Kidney epithelial cell (primary cell): ENCODE results near the gene COX19. TPM values are rescaled to one million over a fixed set of nuclear protein-coding genes. Genes with fewer than 3 reads are reported as not detected.

Experiments
- DNase-seq: peaks from one replicate; pipeline ENCODE4 v3.0.0-alpha.2; 2010; ENCODE audit warnings: low read depth
- H3K27me3 ChIP-seq: 2 replicates; pipeline ENCODE4 v1.6.0; 2011; ENCODE audit warnings: low read length; ENCODE audit not compliant: control insufficient read depth, insufficient read depth
- H3K36me3 ChIP-seq: 2 replicates; pipeline ENCODE4 v1.5.1; 2011; ENCODE audit warnings: low read length; ENCODE audit not compliant: control insufficient read depth, insufficient read depth
- H3K4me3 ChIP-seq: 2 replicates; pipeline ENCODE4 v1.5.1; 2011; ENCODE audit warnings: low read depth, mild to moderate bottlenecking, control low read depth, low read length
- total RNA-seq: library from RNA; depleted of rRNA; stranded (reverse); fragments of >200 nt; gene quantifications from 2 replicates; pipeline ENCODE4 v1.2.3, GENCODE V29; 2015
- TF ChIP-seq, protein P1 (sequence below): IDR thresholded peaks from 2 replicates; pipeline ENCODE4 v1.5.1; 2011; ENCODE audit warnings: mild to moderate bottlenecking, moderate library complexity, low read length, control low read depth, inconsistent platforms; ENCODE audit not compliant: insufficient read depth, poor library complexity, severe bottlenecking

The COX19 gene
- total RNA-seq, 1 donor from 2014 or later, result 15.5 TPM

DNA sequence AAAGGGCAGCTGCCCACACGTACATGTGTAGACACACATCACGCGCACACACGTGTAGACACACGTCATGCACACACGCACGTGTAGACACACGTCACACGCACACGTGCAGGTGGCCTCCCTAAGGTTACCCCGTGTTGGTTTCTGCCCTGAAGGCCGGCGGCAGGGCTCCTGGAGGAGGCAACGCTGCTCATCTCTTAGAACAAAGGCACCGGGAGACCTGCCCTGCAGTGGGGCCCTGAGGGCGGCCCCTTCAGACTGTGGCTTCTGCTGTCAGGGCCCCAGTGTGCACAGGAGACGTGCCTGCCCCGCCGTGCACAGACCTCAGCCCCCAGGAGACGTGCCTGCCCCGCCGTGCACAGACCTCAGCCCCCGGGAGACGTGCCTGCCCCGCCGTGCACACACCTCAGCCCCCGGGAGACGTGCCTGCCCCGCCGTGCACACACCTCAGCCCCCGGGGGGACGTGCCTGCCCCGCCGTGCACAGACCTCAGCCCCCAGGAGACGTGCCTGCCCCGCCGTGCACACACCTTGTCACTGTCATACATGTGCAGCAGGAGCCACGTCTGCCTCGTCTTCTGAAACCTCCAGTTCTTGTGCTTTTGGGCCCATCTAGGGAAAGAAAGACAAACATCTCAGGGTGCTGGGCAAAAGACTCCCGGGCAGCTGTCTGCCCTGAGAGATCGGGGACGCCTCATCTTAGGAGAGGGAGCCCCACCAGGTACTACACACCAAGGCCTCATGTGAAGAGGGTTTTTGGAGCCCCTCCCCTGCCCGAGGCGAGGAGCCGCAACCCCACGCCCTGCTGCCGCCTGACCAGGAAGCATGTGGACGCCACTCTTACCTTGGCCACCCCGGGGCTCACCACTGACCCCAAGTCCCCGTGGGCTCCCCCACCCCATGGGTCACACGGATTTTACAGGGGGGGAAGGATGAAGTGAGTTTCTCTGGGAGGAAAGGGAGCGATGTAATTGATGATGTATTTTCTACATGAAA is 24.9 kb upstream of the COX19 start:
- peaks cover 2% of the 10 kb centered on the region for H3K36me3 ChIP-seq

DNA sequence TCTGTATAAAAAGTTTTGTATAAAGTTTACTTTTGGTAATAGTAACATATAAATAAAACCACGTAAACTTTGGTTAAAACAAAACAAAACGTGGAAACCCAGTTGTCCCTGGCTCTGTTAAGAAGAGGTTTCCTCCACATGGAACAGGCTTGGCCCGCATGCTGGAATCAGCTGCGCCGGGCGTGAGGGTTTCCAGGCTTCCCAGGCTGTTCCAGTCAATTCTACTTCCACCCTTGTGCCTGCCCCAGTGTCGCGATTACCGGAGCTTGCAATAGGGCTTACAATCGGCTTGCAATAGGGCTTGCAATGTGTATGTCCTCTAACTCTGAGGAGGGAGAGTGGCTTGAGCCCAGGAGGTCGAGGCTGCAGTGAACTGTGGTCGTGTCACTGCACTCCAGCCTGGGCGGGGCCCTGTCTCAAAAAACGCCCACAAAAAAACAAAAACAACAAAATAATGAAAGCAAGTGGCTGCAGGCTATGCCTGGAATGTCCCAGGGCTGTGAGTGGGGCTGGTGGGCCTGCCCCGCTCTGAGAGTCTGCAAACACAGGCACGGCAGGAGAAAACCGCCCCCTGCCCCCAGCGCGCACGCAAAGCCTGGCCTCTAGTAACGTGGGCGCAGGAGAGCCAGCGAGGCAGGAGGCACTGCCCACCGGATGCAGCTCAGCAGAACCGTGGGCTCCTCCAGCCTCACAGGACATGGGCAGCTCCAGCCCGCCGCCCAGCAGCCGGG is 24.0 kb upstream of the COX19 start:
- TF ChIP-seq, protein P1, sequence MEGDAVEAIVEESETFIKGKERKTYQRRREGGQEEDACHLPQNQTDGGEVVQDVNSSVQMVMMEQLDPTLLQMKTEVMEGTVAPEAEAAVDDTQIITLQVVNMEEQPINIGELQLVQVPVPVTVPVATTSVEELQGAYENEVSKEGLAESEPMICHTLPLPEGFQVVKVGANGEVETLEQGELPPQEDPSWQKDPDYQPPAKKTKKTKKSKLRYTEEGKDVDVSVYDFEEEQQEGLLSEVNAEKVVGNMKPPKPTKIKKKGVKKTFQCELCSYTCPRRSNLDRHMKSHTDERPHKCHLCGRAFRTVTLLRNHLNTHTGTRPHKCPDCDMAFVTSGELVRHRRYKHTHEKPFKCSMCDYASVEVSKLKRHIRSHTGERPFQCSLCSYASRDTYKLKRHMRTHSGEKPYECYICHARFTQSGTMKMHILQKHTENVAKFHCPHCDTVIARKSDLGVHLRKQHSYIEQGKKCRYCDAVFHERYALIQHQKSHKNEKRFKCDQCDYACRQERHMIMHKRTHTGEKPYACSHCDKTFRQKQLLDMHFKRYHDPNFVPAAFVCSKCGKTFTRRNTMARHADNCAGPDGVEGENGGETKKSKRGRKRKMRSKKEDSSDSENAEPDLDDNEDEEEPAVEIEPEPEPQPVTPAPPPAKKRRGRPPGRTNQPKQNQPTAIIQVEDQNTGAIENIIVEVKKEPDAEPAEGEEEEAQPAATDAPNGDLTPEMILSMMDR, result no peak
- no peak overlapping the region for H3K4me3 ChIP-seq
- H3K36me3 ChIP-seq, result peaks cover 2% of the 10 kb centered on the region
- H3K27me3 ChIP-seq, result no peaks in the 10 kb centered on the region
- DNase-seq, result no peak

More for the DNA sequence above, 24.9 kb upstream of the COX19 start:
- no peaks in the 10 kb centered on the region for H3K27me3 ChIP-seq
- no peak for DNase-seq
- TF ChIP-seq, protein P1, result no peak
- H3K4me3 ChIP-seq, result no peak overlapping the region

DNA sequence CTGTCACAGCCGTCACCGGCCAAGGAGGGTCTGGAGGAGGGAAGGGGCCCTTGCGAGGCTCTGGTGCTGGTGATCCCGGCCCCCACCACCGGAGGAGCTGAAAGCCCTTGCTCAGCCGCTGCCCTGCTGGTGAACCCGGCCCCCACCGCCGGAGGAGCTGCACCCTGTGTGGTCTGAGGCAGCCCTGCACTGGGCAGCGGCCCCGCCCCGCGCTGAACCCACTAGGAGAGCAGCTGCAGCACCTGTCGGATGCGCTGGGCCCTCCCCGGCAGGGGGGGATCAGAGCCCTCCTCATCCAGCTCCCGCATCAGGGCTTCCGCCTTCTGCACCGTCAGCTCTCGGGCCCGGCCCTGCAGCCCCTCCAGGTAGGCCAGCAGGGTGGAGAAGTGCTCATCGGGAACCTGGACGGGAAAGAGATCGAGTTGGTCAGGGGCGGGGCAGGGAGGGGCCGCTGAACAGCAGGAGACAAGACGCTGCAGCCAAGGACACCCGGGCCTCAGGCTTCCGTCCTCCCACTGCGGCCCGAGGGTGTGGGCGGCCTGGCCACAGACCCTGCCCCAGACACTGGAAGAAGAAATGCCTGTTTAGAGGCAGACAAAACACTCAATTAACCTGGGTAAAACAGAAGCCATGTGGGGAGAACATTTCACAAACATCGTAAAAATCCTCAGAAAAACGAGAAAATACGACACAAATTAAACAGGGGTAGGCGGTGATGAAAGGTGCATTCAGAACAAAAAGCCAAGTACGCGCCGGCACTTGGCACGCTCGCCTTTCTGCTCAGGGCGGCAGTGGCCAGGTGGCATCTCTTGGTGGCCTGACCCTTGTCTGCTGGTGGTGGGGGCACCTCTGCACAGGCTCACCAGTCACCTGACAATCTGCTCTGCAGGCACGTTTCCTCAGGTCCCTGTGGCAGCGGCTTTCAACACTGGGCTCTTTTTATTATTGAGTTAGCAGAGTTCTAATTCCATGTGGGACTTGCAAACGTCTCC is 22.4 kb upstream of the COX19 start:
- no peak overlapping the region for H3K4me3 ChIP-seq
- no peak for DNase-seq
- peaks cover 2% of the 10 kb centered on the region for H3K36me3 ChIP-seq
- no peaks in the 10 kb centered on the region for H3K27me3 ChIP-seq
- TF ChIP-seq, protein P1, result peak; percentile 2

DNA sequence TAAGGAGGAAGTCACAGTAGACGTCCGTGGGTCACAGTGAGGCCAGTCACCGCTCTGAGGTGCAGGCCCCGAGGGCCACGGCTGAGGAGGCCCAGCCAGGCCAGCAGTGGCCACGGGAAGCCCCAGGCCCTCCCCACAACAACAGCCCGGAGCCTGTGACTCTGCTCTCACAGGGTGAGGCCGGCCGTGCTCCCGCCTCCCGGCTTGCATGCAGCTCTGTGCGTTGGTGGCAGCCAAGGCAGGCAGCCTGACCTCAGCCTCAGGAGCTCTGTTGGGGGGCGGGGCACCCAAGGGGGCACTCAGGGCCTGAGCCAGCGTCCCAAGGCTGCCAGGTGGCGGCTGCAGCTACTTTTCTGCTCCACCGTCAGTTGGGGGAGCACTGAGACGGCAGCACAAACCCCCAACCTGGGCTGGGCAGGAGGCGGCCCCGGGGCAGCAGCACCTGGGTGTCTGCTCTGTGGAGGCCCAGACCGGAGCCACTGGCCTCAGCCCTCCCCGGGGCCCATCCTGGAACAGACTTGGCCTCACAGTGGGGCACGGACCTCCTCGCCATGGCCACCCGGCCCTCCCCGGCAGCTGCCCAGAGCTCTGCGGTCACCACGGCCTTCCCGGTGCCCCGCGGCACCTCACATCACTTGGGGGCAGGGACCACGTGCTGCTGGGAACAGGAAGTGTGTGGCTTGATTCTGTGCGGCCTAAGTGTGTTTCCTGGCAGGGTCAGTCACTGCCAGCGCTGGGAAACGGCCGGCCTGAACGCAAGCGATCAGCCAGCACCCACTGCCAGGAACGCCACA is 20.9 kb upstream of the COX19 start:
- Histone ChIP-seq H3K27me3 (no peaks in the 10 kb centered on the region), H3K36me3 (peaks cover 2% of the 10 kb centered on the region), H3K4me3 (no peak overlapping the region)
- TF ChIP-seq, protein P1, result no peak
- DNase-seq, result no peak

DNA sequence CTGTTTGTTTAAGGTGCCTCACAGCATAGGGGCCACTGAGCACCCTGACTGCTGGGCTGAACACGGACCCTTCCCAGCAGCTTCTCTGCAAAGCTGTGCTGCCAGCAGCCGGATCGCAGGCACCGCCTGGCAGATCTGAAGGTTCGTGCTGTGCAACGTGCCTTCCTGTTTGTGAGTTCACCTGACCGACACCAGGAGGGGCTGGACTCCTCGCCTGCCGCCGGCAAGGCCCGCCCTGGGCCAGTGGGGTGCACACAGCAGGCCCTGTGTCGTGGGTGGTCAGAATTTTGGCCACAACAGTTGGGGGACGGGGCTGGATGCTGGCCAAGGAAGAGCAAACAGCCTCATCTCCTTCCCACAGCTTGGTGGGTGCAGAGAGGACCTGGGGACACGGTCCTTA is 20.2 kb upstream of the COX19 start:
- no peak for DNase-seq
- H3K4me3 ChIP-seq, result no peak overlapping the region
- TF ChIP-seq, protein P1, result no peak
- peaks cover 5% of the 10 kb centered on the region for H3K27me3 ChIP-seq
- H3K36me3 ChIP-seq, result peaks cover 2% of the 10 kb centered on the region
